ENCODE data around the gene ABCA7. TPM values are rescaled to one million over a fixed set of nuclear protein-coding genes. Genes with fewer than 3 reads are reported as not detected.

ABCA7 gene
- total RNA-seq, 1 experiment from 2014 or later = 91.4 TPM

- DNase-seq (ENCODE audit: low read depth, low spot score) (no peak), ATAC-seq (no peak)
- Histone ChIP-seq H3K9ac (ENCODE audit: low read length) (0 out of 2 replicates have a peak overlapping the region, but pooled peaks have one; percentile 94), H3K4me1 (ENCODE audit: control insufficient read depth in 1 of 2, insufficient read depth in 2 of 2, low read length in 2 of 2) (peaks cover 9 to 23% of the 10 kb centered on the region in 2 experiments), H3K4me2 (ENCODE audit: low read length) (peak overlapping the region; percentile 96), H3K27ac (ENCODE audit: low read depth, low read length) (peak overlapping the region; percentile 68; the same call in 1 of the 2 replicates), H3K27me3 (ENCODE audit: insufficient read depth, low read length) (no peaks in the 10 kb centered on the region), H2AFZ (ENCODE audit: low read depth, low read length, poor library complexity, severe bottlenecking) (no peak overlapping the region), H3K4me3 (replicated peaks in 1 of 2; ENCODE audit: low read depth in 1 of 2, low read length in 2 of 2) (no peak overlapping the region; a peak in 1 of 4 replicates), H4K20me1 (ENCODE audit: insufficient read depth) (no peaks in the 10 kb centered on the region; the same call in 1 of the 2 replicates), H3K36me3 (ENCODE audit: control insufficient read depth in 1 of 2, insufficient read depth in 2 of 2, low read length in 2 of 2) (peaks cover 19 to 40% of the 10 kb centered on the region in 2 experiments; a peak in 3 of 4 replicates), H3K9me3 (ENCODE audit: control insufficient read depth in 1 of 2, insufficient read depth in 1 of 2, low read depth in 1 of 2, low read length in 2 of 2) (no peaks in the 10 kb centered on the region), H3K9me2 (ENCODE audit: insufficient read depth) (no peaks in the 10 kb centered on the region), H3K79me2 (ENCODE audit: insufficient read depth, low read length) (peaks cover 47% of the 10 kb centered on the region)
- no TSS peak for BruUV-seq (replicated peaks)
- RAD21 ChIA-PET (ENCODE audit: low non-redundant PET in 1 of 2, low total read pairs in 2 of 2, uncharacterized antibody in 2 of 2, unreplicated experiment in 2 of 2) = interaction anchor here in 1 of 2 experiments (1.0 kb wide), 1 partner anchor 28 kb away, joined by 5 read pairs; no protein-coding TSS in a partner anchor
- POLR2A ChIA-PET = interaction anchor here (0.7 to 1.7 kb wide), 2 partner anchors 11 to 29 kb away, joined by 3 to 4 read pairs; partner anchors contain the start of gene GPX4
- CTCF ChIA-PET = no interaction called here
- TF ChIP-seq FOSL1 (IDR thresholded peaks at IDR 0.05; ENCODE audit: low read depth) (no peak), RAD21 (IDR thresholded peaks at IDR 0.05; ENCODE audit: low read depth) (no peak), CTCF (IDR thresholded peaks at IDR 0.05 in 2 of 3, conservative IDR thresholded peaks at IDR 0.05 in 1 of 3; ENCODE audit: borderline replicate concordance in 1 of 3, insufficient read depth in 1 of 3, low read depth in 2 of 3, low read length in 2 of 3) (no peak), SIN3A (IDR thresholded peaks at IDR 0.05; ENCODE audit: low read depth) (no peak), POLR2A (IDR thresholded peaks at IDR 0.05; ENCODE audit: borderline replicate concordance, extremely low read depth, insufficient read depth, insufficient read length) (no peak), TCF7L2 (IDR thresholded peaks at IDR 0.05; ENCODE audit: borderline replicate concordance, extremely low read depth, insufficient read depth, insufficient read length) (no peak), EZH2phosphoT487 (IDR thresholded peaks at IDR 0.05; ENCODE audit: borderline replicate concordance) (no peak), SP1 (IDR thresholded peaks at IDR 0.05; ENCODE audit: low read depth) (no peak), ZNF274 (IDR thresholded peaks at IDR 0.05; ENCODE audit: low read depth, low read length) (no peak), YY1 (IDR thresholded peaks at IDR 0.05; ENCODE audit: extremely low read depth, insufficient replicate concordance, low read depth, low read length) (no peak), ELF1 (IDR thresholded peaks at IDR 0.05; ENCODE audit: borderline replicate concordance, low read depth) (no peak), CEBPB (IDR thresholded peaks at IDR 0.05; ENCODE audit: low read depth) (no peak), CBX3 (IDR thresholded peaks at IDR 0.05; ENCODE audit: low read depth) (no peak), ZBTB33 (IDR thresholded peaks at IDR 0.05; ENCODE audit: extremely low read depth, insufficient replicate concordance, low read length) (no peak), ZFX (IDR thresholded peaks at IDR 0.05) (no peak), JUND (IDR thresholded peaks at IDR 0.05) (no peak), EZH2 (IDR thresholded peaks at IDR 0.05) (no peak)
- TF ChIP-seq, protein P1, sequence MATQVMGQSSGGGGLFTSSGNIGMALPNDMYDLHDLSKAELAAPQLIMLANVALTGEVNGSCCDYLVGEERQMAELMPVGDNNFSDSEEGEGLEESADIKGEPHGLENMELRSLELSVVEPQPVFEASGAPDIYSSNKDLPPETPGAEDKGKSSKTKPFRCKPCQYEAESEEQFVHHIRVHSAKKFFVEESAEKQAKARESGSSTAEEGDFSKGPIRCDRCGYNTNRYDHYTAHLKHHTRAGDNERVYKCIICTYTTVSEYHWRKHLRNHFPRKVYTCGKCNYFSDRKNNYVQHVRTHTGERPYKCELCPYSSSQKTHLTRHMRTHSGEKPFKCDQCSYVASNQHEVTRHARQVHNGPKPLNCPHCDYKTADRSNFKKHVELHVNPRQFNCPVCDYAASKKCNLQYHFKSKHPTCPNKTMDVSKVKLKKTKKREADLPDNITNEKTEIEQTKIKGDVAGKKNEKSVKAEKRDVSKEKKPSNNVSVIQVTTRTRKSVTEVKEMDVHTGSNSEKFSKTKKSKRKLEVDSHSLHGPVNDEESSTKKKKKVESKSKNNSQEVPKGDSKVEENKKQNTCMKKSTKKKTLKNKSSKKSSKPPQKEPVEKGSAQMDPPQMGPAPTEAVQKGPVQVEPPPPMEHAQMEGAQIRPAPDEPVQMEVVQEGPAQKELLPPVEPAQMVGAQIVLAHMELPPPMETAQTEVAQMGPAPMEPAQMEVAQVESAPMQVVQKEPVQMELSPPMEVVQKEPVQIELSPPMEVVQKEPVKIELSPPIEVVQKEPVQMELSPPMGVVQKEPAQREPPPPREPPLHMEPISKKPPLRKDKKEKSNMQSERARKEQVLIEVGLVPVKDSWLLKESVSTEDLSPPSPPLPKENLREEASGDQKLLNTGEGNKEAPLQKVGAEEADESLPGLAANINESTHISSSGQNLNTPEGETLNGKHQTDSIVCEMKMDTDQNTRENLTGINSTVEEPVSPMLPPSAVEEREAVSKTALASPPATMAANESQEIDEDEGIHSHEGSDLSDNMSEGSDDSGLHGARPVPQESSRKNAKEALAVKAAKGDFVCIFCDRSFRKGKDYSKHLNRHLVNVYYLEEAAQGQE (IDR thresholded peaks at IDR 0.05; ENCODE audit: low read depth) = no peak
- TF ChIP-seq, protein P2, sequence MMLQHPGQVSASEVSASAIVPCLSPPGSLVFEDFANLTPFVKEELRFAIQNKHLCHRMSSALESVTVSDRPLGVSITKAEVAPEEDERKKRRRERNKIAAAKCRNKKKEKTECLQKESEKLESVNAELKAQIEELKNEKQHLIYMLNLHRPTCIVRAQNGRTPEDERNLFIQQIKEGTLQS (IDR thresholded peaks at IDR 0.05) = no peak
- intact Hi-C loops (cut with micrococcal nuclease) = no loop called here
Measured at GRCh38 chr19:1093330-1093729, 53.4 kb downstream of the ABCA7 start.

Measured in HCT116 (cell line).